NCI-H1694 (cell line): ENCODE results near the gene HSPB6.

Experiments used
- DNase-seq: peaks from one replicate; lab custom pipeline; 2025; lab: John Stamatoyannopoulos, UW

The HSPB6 gene

DNA sequence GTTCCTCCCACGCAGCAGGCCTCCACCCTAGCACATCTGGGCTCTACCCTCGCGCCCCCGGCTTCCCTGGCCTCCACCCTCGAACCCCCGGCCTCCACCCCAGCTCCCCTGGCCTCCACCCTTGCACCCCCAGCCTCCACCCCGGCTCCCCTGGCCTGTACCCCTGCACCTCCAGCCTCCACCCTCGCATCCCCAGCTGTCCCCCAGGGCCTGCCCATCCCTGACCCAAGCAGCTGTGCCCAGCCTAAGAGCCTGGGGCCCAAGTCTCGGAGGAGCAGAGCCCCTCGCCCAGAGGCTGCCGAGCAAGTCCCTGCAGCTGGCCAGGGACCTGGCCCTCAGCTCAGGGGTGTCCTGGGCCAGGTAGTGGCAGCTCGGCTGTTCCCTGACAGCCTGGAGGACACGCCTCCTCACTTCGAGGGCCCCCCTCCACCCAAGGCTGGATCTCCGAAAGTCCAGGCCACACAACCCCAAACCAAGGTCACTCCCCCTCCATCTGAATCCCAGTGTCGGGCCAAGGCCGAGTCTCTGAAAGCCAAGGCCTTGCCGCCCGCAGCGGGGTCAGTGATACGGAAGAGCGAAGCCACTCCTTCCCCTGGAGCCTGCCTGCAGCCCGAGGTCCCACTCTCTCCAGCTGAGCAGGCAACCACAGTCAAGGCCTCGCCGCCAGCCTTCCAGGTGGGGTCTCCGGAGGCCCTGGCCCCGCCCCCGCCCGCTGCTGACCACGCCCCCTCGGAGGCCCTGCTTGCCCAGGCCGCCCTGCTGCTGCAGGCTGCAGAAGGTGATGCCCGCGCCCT, 10.7 kb upstream of the HSPB6 start:
- no peak for DNase-seq

DNA sequence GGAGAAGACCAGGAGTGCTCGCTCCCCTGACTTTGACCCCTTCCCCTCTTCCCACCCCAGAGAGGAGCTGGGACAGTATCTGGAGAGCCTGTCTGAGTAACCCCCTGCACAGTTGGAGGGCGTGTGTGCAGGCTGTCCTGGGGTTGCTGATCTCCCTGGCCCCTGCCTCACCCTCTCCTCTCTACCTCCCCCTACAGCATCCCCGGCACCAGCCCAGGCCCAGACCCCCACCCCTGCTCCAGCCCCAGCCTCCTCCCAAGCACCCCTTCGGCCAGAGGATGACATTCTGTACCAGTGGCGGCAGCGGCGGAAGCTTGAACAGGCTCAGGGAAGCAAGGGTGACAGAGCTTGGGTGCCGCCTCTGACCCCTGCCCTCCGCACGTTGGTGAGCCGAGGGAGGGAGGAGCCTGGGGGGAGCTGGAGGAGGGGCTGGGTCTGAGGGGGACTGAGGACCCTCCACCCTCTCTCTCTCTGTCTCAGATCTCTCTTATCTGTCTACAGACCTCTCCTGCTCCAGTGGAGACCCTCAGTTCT, 9.8 kb upstream of the HSPB6 start:
- DNase-seq = no peak

- DNase-seq = no peak
Measured at GRCh38 chr19:35764432-35765315, 7.8 kb upstream of the HSPB6 start.

DNA sequence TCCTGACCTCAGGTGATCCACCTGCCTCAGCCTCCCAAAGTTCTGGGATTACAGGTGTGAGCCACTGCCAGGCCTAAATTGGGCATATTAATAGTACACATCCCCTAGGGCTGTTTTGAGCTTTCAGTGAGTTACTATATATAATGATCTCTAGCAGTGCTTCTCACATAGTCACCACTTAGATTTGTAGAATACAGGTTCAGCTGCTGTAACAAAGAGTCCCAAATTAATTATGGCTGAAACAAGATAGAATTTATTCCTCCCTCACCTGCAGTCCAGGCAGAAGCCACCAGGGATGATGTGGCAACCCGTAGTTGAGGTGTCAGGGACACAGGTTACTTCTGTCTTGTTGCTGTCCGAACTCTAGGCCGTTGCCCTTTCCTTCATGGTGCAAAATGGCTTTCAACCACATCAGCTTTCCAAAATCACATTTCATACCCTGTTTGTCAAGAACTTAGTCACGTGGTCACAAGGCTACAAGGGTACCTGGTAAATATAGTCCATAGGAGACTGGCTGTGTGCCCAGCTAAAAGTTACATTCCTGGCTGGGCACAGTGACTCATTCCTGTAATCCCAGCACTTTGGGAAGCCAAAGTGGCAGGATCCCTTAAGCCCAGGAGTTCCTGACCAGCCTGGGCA, 4.0 kb upstream of the HSPB6 start:
- no peak for DNase-seq

- no peak for DNase-seq
Measured at GRCh38 chr19:35759697-35760096, 2.9 kb upstream of the HSPB6 start.

GRCh38 chr19:35757749-35758608, 1.1 kb upstream of the HSPB6 start, which contains the start of gene PROSER3:
PROSER3 (plus strand) TSS chr19:35758176; CDS start chr19:35758216, 40 bp downstream.
- DNase-seq = peak; percentile 99

- DNase-seq = peak; percentile 64
Measured at GRCh38 chr19:35757231-35757748, 461 bp upstream of the HSPB6 start.

GRCh38 chr19:35755550-35756376, 1.1 kb downstream of the HSPB6 start:
- DNase-seq = no peak

GRCh38 chr19:35755131-35755549, 1.7 kb downstream of the HSPB6 start:
- DNase-seq = no peak

- DNase-seq = no peak
Measured at GRCh38 chr19:35754370-35755130, 2.3 kb downstream of the HSPB6 start.

DNA sequence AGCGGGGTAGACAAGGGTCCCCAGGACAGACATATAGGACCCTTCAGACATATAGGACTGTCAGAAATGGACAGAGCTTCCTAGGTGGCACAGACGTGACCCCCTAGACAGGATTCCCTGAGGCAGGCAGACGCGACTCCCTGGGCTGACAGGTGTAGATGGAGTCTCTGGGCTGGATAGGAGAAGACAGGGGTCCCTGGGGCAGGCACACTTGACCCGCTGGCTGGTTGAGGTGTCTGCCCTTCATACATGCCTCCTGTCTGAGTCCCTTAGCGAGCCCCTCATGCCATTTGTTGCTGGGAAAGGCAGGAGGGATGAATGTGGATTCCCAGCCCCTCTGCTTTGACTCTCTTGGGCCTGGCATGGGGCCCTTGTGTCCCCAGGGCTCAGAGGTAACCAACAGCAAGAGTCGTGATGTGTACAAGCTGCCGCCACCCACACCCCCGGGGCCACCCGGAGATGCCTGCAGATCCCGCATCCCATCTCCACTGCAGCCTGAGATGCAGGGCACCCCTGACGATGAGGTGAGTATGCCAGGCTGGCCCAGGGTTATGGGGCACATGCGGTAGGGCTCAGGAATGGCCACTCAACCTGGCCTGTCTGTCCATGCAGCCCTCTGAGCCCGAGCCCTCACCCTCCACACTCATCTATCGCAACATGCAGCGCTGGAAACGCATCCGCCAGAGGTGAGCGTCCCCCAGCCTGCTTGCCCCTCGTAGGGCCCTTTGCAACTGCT, 3.0 kb downstream of the HSPB6 start:
- no peak for DNase-seq

DNA sequence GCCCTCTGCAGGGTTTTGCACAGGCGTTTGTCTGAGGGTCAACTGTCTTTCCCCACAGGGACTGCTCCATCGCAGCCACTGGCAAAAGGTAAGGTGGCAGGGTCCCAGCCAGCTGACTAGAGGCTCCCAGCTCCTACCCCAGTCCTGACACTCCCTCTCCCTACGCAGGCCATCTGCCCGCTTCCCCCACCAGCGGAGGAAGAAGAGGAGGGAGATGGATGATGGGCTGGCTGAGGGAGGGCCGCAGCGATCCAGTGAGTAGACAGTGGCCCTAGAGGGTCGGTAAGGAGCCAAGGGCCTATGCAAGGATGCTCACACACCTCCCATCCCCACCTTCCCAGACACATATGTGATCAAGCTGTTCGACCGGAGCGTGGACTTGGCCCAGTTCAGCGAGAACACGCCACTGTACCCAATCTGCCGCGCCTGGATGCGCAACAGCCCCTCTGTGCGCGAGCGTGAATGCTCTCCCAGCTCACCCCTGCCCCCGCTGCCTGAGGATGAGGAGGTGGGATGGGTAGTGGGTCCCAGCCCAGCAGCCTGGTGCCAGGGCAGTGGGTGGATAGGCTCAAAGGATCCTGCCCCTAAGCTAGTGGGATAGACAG, 4.0 kb downstream of the HSPB6 start:
- DNase-seq = no peak

DNA sequence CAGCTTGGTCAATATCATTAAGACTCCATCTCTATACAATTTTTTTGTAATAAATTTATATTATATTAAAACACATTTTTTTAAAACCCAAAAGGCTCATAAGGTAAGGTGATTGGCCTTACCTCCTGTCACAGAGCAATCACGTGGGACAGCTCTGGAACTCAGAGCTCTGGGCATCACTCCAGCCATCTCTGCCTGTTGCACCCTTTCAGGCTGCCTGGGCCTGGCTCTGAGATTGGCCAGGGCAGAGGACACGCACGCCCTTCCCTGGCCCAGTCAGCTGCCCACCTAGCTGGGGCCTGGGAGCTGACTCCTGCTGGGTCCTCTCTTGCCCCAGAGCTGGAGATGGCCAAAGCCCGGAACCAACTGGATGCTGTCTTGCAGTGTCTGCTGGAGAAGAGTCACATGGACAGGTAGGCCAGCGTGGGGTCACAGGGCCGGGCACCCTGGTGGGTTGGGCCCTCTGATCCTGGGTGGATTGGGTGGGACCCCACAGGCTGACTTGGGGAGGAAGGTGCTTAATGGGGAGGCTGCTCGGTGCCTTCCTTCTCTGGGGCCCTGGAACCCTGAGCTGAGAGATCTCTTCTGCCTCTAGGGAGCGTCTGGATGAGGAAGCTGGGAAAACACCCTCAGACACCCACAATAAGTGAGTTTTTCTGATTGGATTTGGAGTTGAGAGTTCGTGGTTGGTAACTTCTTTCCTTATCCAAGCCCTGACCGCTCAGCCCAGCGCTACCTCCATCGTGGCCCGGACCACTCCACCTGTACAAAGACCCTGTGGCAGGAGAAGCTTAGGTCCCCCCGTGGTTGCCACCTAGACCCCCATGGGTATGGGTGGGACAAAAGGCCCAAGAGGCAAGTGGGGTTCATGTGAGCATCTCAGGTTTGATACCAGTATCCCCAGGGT, 4.7 kb downstream of the HSPB6 start:
- no peak for DNase-seq

GRCh38 chr19:35750167-35750566, 6.7 kb downstream of the HSPB6 start:
- DNase-seq = no peak

- DNase-seq = peak; percentile 99
Measured at GRCh38 chr19:35748106-35749020, 8.5 kb downstream of the HSPB6 start, which contains the start of gene LIN37. LIN37 (plus strand) TSS chr19:35748576; CDS start chr19:35748725, 149 bp downstream.

DNA sequence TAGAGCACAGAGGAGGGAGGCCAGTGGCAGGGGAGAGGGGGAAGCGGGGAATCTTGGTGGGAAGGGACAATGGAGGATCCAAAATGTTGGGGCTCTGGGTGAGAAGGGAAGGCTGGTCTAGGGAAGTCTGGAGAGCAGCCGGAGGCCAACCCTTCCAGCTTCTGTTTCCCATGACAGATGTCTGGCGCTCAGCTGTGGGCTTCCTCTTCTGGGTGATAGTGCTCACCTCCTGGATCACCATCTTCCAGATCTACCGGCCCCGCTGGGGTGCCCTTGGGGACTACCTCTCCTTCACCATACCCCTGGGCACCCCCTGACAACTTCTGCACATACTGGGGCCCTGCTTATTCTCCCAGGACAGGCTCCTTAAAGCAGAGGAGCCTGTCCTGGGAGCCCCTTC, 10.3 kb downstream of the HSPB6 start:
- no peak for DNase-seq
